ENCODE results near the gene KLHL29. TPM values are rescaled to one million over a fixed set of nuclear protein-coding genes. Genes with fewer than 3 reads are reported as not detected.
A peak's percentile ranks its signal among the peaks of the same experiment; 100 is the strongest.

The KLHL29 gene
- total RNA-seq, 3 donors from 2014 or later: 2.6 to 13.0 (median 5.5) TPM

DNA sequence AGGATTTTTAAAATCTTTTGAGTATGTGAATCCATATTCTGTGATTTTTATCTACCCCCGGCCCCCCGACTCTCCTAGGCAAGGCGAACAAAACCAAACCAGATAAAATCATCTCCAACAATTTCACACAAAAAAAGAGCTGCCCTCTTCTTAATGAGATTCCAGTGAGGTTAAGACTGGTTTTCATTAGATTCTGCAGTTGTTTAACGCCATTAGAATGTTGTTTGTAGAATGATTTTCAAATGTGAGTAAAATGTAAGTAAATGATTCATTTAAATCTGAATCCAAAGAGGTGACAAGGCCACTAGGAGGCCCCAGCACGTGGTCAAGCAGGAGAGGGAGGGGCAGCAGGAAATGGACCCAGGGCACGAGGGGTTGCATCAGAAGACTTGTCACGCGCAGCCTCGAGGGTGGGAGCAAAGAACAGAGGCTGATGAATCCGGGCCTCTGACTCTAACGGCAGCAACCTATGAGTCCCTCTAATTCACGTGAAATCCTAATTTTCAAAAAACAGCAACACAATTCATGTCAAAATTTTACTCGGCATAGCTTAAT lies 24.3 kb upstream of the KLHL29 start:
- ATAC-seq: no peak
- no peak for DNase-seq
- TF ChIP-seq, protein P1, sequence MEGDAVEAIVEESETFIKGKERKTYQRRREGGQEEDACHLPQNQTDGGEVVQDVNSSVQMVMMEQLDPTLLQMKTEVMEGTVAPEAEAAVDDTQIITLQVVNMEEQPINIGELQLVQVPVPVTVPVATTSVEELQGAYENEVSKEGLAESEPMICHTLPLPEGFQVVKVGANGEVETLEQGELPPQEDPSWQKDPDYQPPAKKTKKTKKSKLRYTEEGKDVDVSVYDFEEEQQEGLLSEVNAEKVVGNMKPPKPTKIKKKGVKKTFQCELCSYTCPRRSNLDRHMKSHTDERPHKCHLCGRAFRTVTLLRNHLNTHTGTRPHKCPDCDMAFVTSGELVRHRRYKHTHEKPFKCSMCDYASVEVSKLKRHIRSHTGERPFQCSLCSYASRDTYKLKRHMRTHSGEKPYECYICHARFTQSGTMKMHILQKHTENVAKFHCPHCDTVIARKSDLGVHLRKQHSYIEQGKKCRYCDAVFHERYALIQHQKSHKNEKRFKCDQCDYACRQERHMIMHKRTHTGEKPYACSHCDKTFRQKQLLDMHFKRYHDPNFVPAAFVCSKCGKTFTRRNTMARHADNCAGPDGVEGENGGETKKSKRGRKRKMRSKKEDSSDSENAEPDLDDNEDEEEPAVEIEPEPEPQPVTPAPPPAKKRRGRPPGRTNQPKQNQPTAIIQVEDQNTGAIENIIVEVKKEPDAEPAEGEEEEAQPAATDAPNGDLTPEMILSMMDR (IDR thresholded peaks at IDR 0.05): no peak

GRCh38 chr2:23361152-23361551 lies 23.8 kb upstream of the KLHL29 start:
- Histone ChIP-seq H3K36me3 (ENCODE audit: low read depth) (no peaks in the 10 kb centered on the region), H3K9me3 (no peaks in the 10 kb centered on the region)
- intact Hi-C loops (cut with DNase I, micrococcal nuclease): no loop called here

More for the DNA sequence above, 24.3 kb upstream of the KLHL29 start:
- H3K4me1 ChIP-seq (ENCODE audit: low read depth): no peaks in the 10 kb centered on the region
- intact Hi-C loops (cut with DNase I, micrococcal nuclease): no loop called here
- H3K4me3 ChIP-seq: no peak overlapping the region
- H3K36me3 ChIP-seq (ENCODE audit: low read depth): no peaks in the 10 kb centered on the region
- no peaks in the 10 kb centered on the region for H3K9me3 ChIP-seq

GRCh38 chr2:23363268-23363667 lies 21.7 kb upstream of the KLHL29 start:
- ATAC-seq: no peak
- intact Hi-C loops (cut with DNase I, micrococcal nuclease): no loop called here
- no peak for DNase-seq

More at GRCh38 chr2:23361152-23361551, 23.8 kb upstream of the KLHL29 start:
- ATAC-seq (no peak), DNase-seq (no peak)
- Histone ChIP-seq H3K4me1 (ENCODE audit: low read depth) (no peaks in the 10 kb centered on the region), H3K4me3 (no peak overlapping the region)
- TF ChIP-seq, protein P1 (IDR thresholded peaks at IDR 0.05): no peak

DNA sequence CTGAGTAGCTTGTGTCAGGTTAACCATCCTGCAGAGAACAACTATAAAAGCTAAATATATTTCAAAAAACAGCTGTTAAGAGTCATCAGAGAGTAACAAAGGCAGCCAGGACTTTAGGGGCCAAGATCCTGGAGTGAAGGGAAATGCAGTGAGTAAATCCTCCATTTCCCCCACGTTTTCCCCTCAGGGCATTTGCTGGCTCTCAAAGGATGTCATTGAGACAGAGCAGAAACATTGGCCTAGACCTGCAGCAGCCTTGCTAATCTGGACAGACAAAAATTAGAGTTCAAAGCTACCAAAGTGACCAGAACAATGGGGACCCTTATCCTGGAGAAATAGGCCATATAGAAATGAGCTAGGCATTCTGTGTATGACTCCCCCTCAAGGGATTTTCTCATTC lies 21.1 kb upstream of the KLHL29 start:
- ATAC-seq: no peak
- no peak for DNase-seq
- Histone ChIP-seq H3K9me3 (no peaks in the 10 kb centered on the region), H3K36me3 (ENCODE audit: low read depth) (no peaks in the 10 kb centered on the region), H3K4me3 (no peak overlapping the region), H3K4me1 (ENCODE audit: low read depth) (no peaks in the 10 kb centered on the region)
- TF ChIP-seq, protein P1 (IDR thresholded peaks at IDR 0.05): no peak
- intact Hi-C loops (cut with DNase I, micrococcal nuclease): no loop called here

More at GRCh38 chr2:23363268-23363667, 21.7 kb upstream of the KLHL29 start:
- no peaks in the 10 kb centered on the region for H3K9me3 ChIP-seq
- TF ChIP-seq, protein P1 (IDR thresholded peaks at IDR 0.05): no peak
- no peak overlapping the region for H3K4me3 ChIP-seq
- H3K36me3 ChIP-seq (ENCODE audit: low read depth): no peaks in the 10 kb centered on the region
- H3K4me1 ChIP-seq (ENCODE audit: low read depth): no peaks in the 10 kb centered on the region

DNA sequence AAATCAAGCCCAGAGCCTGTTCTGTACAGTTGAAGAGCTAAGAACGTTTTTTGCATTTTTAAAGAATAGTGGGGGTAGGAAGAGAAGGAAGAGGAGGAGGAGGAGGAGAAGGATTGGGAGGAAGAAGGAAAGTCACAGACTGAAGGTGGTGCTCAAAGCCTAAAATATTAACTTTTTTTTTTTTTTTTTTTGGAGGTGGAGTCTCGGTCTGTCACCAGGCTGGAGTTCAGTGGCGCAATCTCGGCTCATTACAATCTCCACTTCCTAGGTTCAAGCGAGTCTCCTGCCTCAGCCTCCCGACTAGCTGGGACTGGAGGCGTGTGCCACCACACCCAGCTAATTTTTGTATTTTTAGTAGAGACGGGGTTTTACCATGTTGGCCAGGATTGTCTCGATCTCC lies 18.3 kb upstream of the KLHL29 start:
- H3K4me1 ChIP-seq (ENCODE audit: low read depth): no peaks in the 10 kb centered on the region
- H3K4me3 ChIP-seq: no peak overlapping the region
- H3K36me3 ChIP-seq (ENCODE audit: low read depth): no peaks in the 10 kb centered on the region
- intact Hi-C loops (cut with DNase I, micrococcal nuclease): no loop called here
- DNase-seq (no peak), ATAC-seq (peak; percentile 24)
- H3K9me3 ChIP-seq: no peaks in the 10 kb centered on the region
- TF ChIP-seq, protein P1 (IDR thresholded peaks at IDR 0.05): no peak

GRCh38 chr2:23367760-23368159 lies 17.2 kb upstream of the KLHL29 start:
- intact Hi-C loops (cut with DNase I, micrococcal nuclease): no loop called here
- H3K4me1 ChIP-seq (ENCODE audit: low read depth): no peaks in the 10 kb centered on the region
- no peak overlapping the region for H3K4me3 ChIP-seq
- DNase-seq (no peak), ATAC-seq (no peak)
- no peaks in the 10 kb centered on the region for H3K9me3 ChIP-seq
- H3K36me3 ChIP-seq (ENCODE audit: low read depth): no peaks in the 10 kb centered on the region
- TF ChIP-seq, protein P1 (IDR thresholded peaks at IDR 0.05): no peak
